Measurements from ENCODE around the gene SECISBP2L.
"Not testable (repeated sequence)": the region's sequence is repeated elsewhere in the genome, so short reads cannot be mapped to it uniquely, and the experiment has no call there.

SECISBP2L gene

DNA sequence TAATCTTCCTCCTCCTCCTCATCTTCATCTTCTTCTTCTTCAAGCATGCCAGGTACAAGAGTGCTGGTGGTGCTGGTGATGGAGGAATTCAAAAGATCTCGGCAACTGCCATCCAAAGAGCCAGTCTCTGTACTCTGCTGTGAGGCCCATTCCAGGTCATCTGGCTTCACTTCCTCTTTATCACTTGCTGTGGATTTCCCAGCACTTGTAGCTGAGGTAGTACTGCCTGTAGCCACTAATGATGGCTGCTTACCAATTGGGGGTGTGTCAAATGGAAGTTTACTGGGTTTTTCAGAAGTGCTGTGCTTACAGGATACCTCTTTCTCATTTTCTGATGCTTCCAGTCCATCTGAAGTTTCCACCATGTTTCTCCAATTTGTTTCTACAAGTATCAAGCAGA, 53.7 kb downstream of the SECISBP2L start:
- peak; percentile 44 for DNase-seq

DNA sequence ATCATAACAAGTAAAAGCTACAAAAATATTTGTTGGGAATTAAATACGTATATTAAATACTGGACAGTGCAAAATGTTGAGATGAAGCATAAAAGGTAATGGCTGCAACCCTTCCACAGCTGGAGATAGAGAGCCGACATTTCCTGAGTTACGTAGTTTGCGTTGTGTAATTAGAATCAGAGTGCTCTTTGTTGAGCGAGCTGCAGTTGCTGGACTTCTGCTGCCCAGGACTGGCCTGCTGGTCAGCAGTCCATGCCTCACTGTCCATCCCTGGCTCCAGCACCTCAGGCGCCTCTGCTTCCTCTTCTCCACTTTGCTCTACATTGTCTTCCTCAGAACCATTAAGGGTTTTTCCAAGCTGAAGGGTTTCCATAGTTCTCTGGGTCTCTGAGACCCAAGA, 54.1 kb downstream of the SECISBP2L start:
- no peak for DNase-seq

DNA sequence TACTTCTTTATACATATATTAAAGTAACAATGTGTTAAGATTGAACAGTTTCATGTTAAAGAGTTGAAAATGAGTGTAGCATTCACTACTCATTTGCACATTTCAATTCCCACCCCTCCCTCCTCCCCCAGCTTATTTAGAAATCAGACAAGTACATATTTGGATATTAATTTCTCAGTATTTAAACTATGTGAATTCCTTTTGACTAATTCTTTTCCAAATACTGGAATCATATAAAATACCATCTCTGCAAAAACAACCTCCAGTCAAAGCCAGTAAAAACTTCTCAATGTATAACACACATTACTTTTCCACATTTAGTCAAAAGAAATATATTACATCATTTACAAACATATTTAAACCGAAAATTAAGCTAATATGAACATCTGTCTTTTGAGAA, 57.1 kb downstream of the SECISBP2L start:
- DNase-seq: no peak

DNA sequence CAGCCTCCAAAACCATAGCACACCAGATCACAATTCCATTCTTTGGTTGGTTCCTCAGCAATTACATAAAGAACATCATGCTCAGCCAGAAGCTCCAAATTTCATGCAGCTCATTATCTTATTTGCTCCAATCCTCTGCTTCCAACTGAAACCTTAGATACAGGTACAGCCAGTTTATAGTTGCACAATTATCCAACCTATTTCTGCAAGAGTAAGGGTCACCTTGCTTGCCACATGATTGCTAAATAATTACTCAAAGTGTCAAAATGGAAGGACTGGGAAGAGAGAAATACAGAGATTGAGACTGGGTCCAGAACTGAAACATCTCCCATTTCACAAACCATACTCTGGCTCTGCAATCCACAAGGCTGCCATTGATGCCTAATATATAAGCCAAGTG, 59.1 kb downstream of the SECISBP2L start:
- no peak for DNase-seq

DNA sequence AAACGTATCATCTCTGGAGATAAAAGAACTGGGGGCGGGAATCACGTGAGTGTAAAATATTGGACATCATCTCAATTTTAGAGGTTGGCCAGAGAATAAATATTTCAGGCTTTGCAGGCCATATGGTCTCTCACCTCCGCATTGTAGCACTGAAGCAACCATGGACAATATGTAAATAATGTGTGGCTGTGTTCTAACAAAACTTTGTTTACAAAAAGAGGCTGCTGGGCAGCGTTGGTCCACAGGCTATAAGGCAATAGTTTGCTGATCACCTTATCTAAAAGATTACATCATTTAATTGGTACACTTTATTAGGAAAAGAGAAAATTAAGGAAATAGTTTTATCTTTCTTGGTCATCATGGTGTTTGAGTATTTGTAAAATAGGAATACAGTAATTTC, 60.0 kb downstream of the SECISBP2L start:
- no peak for DNase-seq

DNA sequence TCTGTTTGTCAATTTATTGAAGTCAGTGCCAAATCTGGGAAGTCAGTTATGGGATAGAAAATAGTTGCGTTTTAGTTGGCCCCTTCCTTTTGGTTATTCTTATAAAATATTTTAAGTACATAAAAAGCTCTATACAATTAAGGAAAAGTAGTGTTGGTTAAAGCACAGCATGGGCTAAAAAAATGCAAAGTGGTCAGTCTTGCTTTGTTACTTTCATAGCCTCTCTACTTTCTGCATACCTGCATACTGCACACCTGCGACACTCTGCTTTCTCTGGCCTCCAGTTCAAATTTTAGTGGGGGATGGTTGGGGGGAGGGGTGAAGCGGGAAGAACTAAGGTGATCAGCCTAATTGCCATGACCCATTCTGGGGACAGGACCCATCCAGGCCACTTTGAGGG, 60.7 kb downstream of the SECISBP2L start:
- no peak for DNase-seq

DNA sequence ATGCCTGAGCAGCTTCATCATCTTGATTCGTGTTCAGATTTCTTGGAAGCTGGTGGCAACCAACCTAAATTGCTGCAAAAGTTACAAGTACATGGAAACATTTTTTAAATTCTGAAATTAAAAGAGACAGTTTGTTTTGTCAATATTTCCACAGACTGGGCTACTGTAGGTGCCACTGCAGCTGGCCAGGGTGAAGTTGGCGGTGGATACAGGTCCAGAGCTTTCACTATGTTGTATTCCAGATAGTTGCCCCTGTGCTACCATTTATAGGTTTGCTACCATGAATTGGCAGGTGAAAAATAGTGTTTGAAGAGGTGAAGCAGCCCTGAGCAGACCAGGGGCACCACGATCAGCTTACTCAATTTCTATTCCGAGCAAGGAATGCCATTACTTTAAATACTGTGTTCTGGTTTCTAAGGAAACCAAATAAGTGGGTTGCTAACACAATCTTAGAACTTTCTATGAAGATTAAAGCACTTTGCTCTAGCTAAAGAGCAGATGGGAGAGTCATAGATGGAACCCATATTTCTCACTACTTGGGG, 61.4 kb downstream of the SECISBP2L start:
- no peak for DNase-seq

DNA sequence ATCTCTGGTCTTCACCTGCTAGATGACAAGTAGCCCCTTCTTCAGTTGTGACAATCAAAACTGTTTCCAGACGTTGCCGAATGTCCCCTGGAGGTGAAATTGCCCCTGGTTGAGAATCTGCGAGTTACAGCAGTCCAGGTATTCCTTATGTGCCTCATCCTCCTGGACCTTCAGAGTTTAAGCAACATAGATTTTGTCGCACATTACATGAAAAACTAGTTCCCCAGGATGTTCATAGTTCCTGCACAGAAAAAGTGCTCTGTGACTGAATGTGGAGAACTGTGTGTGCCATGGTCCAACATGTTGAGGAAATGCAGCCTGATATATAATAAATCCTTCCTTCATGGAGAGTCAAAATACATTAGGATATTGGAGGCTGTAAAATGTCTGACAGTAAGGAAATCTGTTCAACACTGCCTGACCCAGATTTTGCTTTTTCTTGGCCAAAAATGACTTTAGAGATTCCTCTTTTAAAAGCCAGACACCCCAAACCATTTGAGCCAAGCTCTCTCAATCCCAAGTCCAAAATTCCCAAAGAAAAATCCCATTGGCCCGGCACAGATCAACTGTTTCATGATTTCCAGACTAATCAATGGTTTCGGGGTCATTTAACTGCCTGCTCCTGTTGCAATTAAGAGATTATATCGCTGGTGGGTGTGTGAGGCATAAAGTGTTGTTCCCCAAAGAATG, 62.1 kb downstream of the SECISBP2L start:
- no peak for DNase-seq

DNA sequence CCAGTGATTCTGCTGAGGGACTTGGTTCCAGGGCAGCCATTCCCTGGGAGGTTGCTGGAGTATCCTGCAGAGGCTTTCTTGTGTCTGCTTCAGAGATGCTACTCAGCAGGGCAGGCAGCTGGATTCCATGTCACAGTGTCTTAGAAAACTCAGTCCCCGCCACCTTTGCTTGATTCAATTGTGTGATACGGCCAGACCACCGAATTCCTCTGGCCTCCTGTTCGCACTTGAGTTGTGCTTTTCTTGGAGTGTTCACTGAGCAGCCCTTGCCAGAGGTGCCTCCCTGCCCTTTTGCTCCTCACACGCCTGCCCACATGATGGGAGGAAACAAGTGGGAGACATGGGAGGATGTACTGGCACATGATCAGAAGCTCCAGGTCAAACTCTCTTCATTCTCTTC, 62.9 kb downstream of the SECISBP2L start:
- no peak for DNase-seq

DNA sequence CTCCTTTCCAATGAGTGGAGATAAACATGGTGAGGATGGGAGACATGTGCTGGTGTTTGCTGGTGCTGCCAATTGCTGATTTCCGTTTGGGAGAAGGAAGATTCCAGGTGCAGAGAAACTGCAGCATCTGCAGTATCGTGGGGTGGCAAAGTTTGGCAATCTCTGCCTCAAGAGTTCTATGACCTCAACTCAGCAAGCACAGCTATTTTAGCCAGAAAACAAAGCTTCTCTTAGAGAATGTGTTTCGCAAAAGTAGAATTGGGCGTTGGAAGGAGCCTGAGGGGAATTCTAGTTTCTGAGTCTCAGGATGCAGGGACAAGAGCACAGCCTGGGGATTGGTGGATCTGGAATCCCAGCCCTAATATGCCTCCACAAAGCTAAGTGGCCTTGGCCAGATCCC, 64.3 kb downstream of the SECISBP2L start:
- no peak for DNase-seq

DNA sequence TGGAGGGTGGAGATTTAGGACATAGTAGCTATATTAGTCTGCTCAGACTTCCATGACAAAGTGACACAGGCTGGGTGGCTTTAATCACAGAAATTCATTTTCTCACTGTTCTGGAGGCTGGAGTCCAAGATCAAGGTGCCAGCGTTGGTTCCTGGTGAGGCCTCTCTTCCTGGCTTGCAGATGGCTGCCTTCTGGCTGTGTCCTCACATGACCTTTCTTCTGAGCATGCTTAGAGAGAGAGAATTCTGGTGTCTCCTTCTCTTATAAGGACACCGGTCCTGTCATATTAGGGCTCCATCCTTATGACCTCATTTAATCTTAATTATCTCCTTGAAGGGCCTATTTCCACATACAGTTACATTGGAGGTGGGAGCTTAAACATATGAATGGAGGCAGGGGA, 67.6 kb downstream of the SECISBP2L start:
- DNase-seq: no peak

DNA sequence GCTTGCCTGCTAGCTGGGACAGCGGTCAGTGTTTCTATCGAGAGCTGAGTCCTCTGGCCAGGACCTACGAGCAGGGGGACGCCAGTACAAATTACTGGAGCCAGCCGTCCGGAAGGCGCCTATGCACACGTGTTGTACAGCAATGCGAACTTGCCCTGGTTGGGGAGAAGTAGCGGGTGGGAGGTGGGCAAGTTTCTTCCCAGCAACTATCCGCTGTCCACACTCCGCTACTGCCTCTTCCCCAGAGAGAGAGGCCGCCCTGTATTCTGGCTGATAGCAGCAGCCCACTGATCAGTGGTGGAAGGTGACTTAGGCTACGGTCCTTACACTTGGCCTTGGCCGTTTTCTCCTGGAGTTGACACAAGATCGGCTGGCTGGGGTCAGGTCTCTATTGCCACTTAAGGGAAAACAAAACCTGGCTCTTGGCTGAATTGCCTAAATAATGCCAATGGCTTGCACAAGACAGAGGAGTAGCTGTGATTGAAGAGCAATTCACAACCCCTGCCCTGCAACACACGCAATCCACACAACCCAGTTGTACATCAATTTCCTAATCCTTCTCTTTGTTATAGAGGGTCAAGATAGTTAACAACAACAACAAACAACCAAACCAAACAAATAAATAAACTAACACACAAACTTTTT, 69.7 kb downstream of the SECISBP2L start:
- DNase-seq: no peak

DNA sequence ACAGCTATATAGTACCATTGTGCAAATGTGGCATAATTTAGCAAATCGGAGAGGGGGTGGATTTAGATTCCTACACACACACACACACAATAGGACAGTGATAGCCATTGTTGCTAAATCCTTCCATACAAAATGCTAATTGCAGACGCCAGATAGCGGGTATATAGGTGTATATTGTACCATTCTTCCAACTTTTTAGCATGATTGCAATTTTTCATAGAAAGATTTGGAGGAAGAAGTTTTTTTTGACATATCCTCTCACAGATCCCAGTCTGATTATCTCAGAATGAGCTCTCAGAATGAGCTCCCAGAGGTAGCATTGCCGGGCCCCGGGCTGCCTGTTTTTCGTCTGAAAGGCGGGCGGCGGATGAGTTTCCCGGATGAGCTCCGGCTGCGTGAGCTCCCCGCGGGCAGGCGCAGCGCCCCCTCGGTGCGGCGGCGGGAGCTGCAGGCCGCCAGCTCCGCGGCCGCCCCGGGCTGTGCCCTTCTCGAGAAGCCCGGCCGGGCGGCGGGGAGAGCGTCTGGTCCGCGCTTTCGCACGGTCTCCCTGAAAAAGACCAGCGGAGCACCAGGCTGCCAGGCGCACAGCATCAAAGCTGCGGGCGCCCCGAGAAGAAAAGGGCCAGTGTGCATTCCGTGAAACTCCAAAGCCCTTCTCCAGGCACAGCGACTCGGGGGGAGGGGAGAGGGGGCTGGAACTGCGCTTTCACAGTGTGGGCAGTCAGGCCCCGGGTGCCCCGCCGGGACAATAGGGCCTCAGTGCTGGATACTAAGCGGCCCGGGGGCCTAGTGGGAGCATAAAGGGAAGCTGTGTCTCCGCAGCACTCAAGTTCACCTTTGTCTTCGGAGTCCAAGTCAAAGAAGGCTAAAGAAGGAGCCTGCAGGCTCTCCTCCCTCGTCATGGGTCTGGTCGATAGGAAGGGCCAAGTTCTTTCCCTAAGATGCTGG, 70.5 kb downstream of the SECISBP2L start:
- peak; percentile 94 for DNase-seq

DNA sequence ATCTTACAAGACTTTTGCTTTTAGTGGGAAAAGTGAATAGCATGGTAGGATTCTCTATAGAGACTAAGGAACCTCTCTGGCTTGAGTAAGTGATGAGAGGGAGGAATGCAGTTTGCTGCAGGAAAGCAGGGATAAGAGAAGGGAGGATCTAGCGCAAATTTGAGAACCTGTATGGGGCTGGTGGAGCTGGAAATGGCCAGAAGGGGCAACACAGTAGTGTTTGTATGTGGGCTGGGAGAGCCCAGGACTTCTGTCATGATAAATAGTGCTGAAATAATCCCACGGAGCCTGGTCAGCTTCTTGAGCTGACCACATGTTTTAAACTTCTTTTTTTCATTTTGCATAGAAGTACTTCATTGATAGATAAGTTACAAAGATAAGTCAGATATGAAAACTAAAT, 71.4 kb downstream of the SECISBP2L start:
- DNase-seq: peak; percentile 70

DNA sequence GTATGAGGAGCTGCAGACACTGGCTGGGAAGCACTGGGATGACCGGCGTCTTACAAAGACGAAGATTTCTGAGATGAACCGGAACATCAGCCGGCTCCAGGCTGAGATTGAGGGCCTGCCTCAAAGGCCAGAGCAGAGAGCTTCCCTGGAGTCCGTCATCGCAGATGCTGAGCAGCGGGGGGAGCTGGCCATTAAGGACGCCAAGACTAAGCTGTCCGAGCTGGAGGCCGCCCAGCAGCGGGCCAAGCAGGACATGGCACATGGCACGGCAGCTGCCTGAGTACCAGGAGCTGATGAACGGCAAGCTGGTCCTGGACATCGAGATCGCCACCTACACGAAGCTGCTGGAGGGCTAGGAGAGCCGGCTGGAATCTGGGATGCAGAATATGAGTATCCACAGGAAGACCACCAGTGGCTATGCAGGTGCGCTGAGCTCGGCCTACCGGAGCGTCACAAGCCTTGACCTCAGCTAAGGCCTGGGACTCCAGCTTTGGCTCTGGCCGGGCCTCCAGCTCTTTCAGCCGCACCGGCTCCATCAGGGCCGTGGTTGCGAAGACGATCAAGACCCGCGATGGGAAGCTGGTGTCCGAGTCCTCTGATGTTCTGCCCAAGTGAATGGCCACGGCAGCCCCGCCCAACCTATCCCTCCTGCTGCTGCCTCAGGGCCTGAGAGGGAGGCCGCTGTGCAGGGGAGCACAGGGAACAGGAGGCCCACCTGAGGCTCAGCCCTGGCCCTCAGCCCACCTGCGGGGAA, 73.3 kb downstream of the SECISBP2L start:
- no peak for DNase-seq

DNA sequence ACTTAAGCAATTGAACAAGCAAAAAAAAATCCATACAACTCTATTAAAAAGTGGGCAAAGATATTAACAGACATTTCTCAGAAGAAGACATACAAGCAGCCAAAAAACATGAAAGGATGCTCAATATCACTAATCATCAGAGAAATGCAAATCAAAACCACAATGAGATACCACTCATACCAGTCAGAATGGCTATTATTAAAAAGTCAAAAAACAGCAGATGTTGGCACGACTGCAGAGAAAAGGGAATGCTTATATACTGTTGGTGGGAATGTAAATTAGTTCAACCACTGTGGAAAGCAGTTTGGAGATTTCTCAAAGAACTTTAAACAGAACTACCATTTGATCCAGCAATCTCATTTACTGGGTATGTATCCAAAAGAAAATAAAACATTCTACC, 75.3 kb downstream of the SECISBP2L start:
- not testable (repeated sequence) for DNase-seq

DNA sequence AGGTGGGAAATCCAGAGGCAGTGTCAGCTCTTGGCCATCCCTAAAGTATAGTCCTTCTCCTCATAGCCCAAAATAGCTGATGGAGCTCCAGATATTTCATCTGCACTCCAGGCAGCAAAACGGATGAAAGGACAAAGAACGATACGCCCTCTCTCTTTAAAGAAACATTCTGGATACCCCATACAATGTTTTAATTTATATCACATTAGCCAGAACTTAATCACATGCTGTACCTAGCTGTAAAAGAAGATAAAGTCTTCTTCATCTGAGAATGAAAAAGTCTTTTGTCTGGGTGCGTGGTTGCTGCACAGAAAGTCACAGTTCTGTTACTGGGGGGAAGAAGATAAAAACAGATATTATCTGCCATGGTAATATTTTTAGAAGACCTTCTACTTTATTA, 78.2 kb downstream of the SECISBP2L start:
- no peak for DNase-seq

DNA sequence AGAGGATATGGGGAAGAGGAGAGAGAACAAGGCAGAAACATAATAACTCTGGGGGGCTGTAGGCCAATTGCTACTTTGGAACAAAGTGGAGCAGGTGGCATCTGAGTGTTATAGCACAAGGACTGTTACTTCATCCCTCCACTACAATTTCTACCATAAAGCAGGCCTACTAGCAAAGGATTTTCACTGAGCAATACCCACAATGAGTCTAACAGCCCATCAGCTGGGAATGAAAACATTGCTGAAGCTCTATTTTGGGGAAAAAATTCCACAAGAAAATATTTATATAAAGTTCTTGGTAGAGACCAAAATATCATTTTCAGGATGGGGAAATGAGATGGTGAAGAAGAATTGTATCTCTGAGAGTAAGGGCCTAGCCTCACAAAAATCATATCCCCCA, 78.9 kb downstream of the SECISBP2L start:
- DNase-seq: no peak

DNA sequence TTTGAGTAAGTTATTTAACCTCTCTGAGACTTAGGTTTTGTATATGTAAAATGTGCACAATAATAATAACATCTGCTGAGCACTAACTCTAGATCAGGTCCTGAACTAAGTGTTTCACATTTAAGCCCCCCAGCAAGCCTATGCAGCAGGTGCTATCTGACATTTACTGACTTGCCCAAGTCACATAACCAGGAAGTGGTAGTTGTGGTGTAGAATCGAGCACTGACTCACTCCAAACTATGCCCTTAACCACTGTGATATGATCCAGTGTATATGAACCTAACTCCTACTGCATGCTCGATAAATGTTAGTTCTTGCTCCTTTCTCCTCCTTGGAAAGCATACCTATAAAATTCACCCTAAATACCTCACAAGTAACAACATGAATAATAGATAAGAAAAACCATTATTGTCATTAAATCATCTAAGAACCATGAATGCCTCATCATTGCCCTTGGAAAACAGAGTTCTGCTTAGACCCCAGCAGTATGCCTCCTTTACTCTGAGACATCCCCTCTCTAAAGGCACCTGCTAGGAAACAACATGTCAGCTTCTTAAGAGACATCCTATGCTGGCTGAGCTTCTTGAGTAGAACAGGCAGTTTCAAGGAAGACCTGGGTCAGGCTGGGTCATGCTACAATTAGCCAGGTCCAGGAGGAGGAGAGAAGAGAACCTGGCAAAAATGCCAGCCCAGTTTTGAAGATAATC, 79.5 kb downstream of the SECISBP2L start:
- DNase-seq: peak; percentile 72

DNA sequence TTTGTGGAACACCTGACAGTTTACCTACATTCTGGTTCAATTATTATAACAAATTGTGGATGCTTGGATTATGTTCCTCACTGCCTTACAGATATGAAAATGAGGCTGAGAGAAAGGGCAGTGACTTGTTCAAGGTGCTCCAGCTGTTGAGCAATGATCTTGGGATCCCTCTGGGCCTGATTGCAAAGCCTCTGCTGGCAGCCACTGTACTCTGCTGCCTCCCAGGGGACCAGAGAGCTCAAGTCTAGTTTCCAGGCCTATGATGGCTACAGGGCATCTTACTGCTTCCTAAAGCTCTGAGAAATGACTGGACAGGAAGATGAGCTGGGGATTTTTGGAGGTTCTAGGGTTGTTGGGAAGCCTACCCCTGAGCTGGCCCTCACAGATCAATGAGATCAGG, 80.3 kb downstream of the SECISBP2L start:
- peak; percentile 80 for DNase-seq

DNA sequence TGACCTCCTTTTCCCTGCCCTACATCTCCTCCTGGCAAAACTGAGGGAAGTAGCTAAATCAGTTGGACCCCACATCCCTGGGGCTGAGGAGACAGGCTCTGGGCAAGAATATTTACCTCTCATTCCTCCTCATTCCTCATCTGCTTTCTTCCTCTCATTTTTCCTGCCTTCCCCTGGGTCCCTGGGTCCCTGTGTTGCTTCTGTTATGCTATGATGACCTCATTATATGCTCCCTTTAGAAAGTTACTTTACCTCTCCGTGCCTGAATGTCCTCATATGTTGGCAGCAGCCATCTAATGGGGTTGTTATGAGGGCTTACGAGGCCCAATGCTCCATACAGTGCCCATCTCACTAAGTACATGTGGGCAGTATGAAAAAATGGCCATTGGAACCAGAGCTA, 81.3 kb downstream of the SECISBP2L start:
- no peak for DNase-seq

DNA sequence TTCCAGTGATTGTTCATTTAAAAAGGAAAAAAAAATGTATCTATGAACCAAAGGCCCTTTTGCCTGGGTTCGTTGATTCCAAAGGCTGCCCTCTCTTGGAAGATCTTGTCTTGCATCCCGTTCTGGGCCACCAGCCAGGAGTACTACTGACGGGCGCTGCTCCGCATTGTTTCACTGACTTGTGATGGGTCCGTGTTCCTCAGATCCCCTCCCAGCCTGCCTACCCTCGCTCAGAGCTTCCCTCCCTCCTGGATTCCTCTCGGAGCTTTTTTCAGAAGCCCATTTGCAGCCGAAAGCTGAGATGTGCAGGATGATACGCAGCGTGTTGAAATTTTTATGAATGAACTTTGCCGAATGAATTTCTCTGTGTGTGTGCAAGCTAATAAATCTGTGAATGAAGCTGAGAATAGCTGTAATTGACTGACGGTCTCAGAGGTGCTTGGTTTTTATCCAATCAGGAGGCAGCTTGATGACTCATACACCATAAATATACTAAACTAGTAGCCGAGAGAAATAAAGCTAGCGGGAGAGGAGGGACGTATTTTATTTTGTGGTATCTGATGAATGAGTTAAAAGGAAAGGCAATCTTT, 82.6 kb downstream of the SECISBP2L start, which contains the start of gene SHC4:
Gene SHC4, minus strand, starts transcription at position 396 of the 590 bp plus-strand sequence. CDS start 904 bp downstream, outside the sequence.
- DNase-seq: peak; percentile 69
